GM13977 (cell line): Measurements from ENCODE around the gene DOCK3.

ENCODE experiments used
- DNase-seq: peaks from one replicate; pipeline ENCODE4 v3.0.0; 2012; ENCODE audit warnings: low spot score
- in situ Hi-C: fragments of 300-500 bp; cut with MboI; formaldehyde crosslinking; loops from one replicate; pipeline ENCODE4 v1.12.0; 2022; ENCODE audit warnings: low sequenced_read_pairs, low pct_unique_long_range_greater_than_20kb, mixed read lengths, inconsistent platforms; ENCODE audit not compliant: unreplicated experiment
- TF ChIP-seq, protein P1 (sequence below): IDR thresholded peaks from 2 replicates; pipeline ENCODE4 v1.5.1; 2012; ENCODE audit warnings: mild to moderate bottlenecking, control low read depth; ENCODE audit not compliant: insufficient read depth; ENCODE audit errors: extremely low read depth, missing control alignments

DOCK3 gene

DNA sequence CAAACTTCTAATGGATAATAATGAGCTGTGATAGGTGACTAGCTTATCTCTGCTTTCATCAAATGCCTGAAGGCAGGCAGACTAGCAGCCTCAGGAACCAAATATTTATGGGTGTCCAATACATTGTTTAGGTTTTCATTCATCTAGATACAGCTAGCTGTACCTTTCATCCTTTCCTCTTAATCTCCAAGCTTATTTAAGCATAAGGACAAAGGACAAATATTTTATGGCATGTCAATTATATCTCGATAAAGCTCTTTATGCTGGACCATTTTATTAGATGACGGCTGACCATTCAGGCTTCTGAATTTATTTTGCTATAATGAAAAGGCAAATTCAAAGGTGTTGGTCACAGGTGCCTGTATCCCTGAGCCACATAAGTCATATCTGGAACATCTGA is 733.3 kb downstream of the DOCK3 start:
- TF ChIP-seq, protein P1, sequence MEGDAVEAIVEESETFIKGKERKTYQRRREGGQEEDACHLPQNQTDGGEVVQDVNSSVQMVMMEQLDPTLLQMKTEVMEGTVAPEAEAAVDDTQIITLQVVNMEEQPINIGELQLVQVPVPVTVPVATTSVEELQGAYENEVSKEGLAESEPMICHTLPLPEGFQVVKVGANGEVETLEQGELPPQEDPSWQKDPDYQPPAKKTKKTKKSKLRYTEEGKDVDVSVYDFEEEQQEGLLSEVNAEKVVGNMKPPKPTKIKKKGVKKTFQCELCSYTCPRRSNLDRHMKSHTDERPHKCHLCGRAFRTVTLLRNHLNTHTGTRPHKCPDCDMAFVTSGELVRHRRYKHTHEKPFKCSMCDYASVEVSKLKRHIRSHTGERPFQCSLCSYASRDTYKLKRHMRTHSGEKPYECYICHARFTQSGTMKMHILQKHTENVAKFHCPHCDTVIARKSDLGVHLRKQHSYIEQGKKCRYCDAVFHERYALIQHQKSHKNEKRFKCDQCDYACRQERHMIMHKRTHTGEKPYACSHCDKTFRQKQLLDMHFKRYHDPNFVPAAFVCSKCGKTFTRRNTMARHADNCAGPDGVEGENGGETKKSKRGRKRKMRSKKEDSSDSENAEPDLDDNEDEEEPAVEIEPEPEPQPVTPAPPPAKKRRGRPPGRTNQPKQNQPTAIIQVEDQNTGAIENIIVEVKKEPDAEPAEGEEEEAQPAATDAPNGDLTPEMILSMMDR = no peak
- DNase-seq = no peak
- in situ Hi-C loops = no loop called here

DNA sequence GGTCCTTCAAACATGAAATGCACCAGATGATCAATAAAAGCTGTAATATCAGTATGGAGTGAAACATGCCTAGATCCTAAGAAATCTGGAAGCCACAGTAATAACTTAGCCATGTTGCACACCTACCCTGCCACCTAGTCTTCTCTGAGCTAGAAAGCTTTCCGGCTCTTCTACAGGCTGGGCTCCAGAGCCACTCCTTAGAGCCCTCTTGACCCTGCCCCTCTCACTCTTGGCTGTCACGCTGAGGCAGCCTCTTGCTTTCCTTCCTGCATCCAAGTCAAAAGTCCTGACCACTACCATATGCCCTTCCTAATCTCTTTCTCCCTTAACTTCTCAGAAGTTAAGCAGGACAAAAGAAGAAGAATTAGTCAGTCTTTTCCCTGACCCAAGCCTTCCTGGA is 734.1 kb downstream of the DOCK3 start:
- in situ Hi-C loops = no loop called here
- no peak for DNase-seq
- TF ChIP-seq, protein P1 = no peak

DNA sequence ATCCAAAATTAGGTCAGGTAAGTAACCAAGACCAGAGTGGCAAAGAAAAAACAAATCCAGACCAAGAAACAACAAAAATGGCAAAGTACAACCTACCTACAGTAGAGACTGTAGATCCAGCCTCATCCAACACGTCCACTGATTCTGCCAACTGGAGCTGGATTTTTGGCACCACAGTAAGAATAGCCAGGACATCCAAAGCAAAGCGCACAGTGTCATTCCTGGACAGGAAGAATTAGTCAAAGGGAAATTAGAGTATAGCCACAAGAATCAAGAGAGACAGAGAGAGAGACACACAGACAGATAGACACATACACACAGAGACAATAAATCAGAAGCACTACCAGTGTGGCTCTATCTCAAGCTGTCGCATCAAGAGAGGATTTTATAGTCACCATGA is 747.5 kb downstream of the DOCK3 start:
- no peak for DNase-seq
- in situ Hi-C loops = no loop called here
- TF ChIP-seq, protein P1 = no peak

DNA sequence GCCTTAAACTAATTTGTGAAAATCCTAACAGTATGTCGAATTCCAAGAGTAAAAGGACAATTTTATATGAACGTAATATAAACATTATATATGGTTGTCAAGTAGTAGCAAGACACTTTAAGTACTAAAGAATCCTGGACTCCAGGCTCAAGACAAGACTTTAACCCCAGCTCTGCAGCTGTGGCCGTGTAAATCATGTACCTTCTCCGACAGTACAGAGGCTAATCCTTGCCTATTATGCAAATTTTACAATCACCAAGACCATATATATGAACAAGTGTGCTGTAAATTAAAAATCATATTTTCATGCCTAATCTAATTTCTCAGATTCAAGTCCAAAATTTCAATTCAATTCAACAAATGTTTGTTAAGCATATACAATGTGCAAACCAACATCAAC is 752.2 kb downstream of the DOCK3 start:
- DNase-seq = no peak
- in situ Hi-C loops = no loop called here
- TF ChIP-seq, protein P1 = no peak

DNA sequence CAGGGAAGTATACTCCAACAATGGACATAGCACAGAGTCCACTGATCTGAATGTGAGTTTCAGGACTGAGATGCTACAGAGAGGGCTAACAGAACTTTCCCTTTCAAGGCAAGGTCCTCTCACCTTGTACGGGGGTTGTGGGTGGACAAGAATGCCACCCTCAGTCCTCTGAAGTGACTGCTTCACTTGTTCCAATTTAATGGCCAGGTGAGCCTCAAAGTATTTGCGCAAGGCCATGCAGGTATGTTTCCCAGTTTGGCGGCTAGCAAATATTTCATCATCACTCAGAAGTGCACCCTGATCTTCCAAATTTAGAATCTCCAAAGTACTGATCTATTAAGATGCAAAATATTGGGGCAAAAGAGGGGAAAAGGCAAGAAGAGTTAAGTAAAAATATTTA is 754.4 kb downstream of the DOCK3 start:
- in situ Hi-C loops = no loop called here
- no peak for DNase-seq
- TF ChIP-seq, protein P1 = no peak
